ENCODE results near the gene FIGN. TPM values are rescaled to one million over a fixed set of nuclear protein-coding genes. Genes with fewer than 3 reads are reported as not detected.

The FIGN gene
- total RNA-seq, 4 donors from 2014 or later = 5.8 to 12.0 (median 11.1) TPM

GRCh38 chr2:163717993-163718680 is 17.7 kb downstream of the FIGN start:
- peaks cover 0 to 39% (median 9%) of the 10 kb centered on the region in 4 donors for H3K4me1 ChIP-seq
- whole genome bisulfite sequencing = 71% methylated on average over 2 of the region's 2 CpGs
- H3K27me3 ChIP-seq = no peaks in the 10 kb centered on the region
- intact Hi-C loops (cut with DNase I) = no loop called here
- no peak for TF ChIP-seq POLR2AphosphoS5 (IDR thresholded peaks at IDR 0.05)
- no peak for TF ChIP-seq CTCF (IDR thresholded peaks at IDR 0.05)
- no peak for TF ChIP-seq POLR2A (IDR thresholded peaks at IDR 0.05; ENCODE audit: low read depth)
- no peak overlapping the region for H3K27ac ChIP-seq (replicated peaks in 1 of 4)
- no peaks in the 10 kb centered on the region for H3K9me3 ChIP-seq
- no peaks in the 10 kb centered on the region for H3K36me3 ChIP-seq
- H3K4me3 ChIP-seq = no peak overlapping the region
- no peak for DNase-seq (ENCODE audit: extremely low spot score)

GRCh38 chr2:163717515-163717914 is 18.3 kb downstream of the FIGN start:
- WGBS = 82% methylated on average over 5 of the region's 5 CpGs
- H3K27me3 ChIP-seq = no peaks in the 10 kb centered on the region
- intact Hi-C loops (cut with DNase I) = no loop called here
- H3K4me3 ChIP-seq = no peak overlapping the region
- no peaks in the 10 kb centered on the region for H3K9me3 ChIP-seq
- DNase-seq (ENCODE audit: extremely low spot score) = no peak
- no peak overlapping the region for H3K27ac ChIP-seq (replicated peaks in 1 of 4)
- peaks cover 0 to 39% (median 9%) of the 10 kb centered on the region in 4 donors for H3K4me1 ChIP-seq
- TF ChIP-seq CTCF (IDR thresholded peaks at IDR 0.05) = no peak
- TF ChIP-seq EP300 (IDR thresholded peaks at IDR 0.05) = no peak
- TF ChIP-seq POLR2AphosphoS5 (IDR thresholded peaks at IDR 0.05) = no peak
- TF ChIP-seq POLR2A (IDR thresholded peaks at IDR 0.05; ENCODE audit: low read depth) = no peak
- no peaks in the 10 kb centered on the region for H3K36me3 ChIP-seq

DNA sequence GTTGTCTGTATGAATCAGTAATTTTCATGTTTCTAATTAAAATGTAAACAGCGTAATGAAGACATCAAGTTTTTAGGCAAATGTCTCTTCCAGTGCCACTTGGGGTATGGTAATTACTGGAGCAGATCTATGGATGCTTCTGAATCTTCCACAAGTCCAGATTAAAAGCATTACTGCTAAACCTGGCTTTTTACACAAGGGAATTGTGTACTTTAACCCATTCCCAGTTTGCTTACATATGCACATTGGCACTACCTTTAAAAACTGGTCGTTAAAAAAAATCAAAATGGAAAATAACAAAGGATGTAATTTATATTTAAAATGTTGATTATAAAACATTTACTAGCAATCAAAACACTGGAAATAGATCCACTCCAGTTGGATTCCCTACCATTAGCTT is 19.7 kb downstream of the FIGN start:
- Histone ChIP-seq H3K4me1 (peaks cover 0 to 43% (median 10%) of the 10 kb centered on the region in 4 donors), H3K9me3 (no peaks in the 10 kb centered on the region), H3K27me3 (no peaks in the 10 kb centered on the region), H3K36me3 (no peaks in the 10 kb centered on the region), H3K4me3 (no peak overlapping the region), H3K27ac (replicated peaks in 1 of 4) (no peak overlapping the region)
- TF ChIP-seq POLR2A (IDR thresholded peaks at IDR 0.05; ENCODE audit: low read depth) = no peak
- no peak for TF ChIP-seq EP300 (IDR thresholded peaks at IDR 0.05)
- TF ChIP-seq POLR2AphosphoS5 (IDR thresholded peaks at IDR 0.05) = no peak
- no peak for TF ChIP-seq CTCF (IDR thresholded peaks at IDR 0.05)
- DNase-seq (ENCODE audit: extremely low spot score) = no peak
- 90% methylated on average over 2 of the region's 2 CpGs for WGBS
- intact Hi-C loops (cut with DNase I) = no loop called here

DNA sequence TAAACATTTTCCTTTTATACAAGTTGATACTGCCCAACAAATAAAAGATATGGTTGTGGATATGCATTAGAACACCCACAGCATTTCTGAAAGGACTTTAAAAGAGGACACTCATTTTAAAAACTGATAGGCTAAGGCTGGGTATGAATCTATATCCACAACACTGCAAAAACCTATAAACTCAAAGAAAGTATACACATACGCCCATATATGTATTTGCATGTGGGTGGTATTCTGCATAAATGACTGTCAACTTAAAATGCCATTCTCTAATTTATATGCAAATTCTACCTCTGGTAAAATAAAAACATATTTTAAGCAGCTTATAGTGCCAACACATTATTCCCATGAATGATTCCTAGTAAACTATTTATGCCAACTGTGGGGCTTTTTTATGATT is 20.1 kb downstream of the FIGN start:
- no peaks in the 10 kb centered on the region for H3K27me3 ChIP-seq
- peaks cover 4 to 43% (median 13%) of the 10 kb centered on the region in 4 donors for H3K4me1 ChIP-seq
- H3K36me3 ChIP-seq = no peaks in the 10 kb centered on the region
- no peaks in the 10 kb centered on the region for H3K9me3 ChIP-seq
- intact Hi-C loops (cut with DNase I) = no loop called here
- DNase-seq (ENCODE audit: extremely low spot score) = no peak
- H3K4me3 ChIP-seq = no peak overlapping the region
- WGBS = 81% methylated on average over 1 of the region's 1 CpG
- TF ChIP-seq CTCF (IDR thresholded peaks at IDR 0.05) = no peak
- no peak for TF ChIP-seq POLR2A (IDR thresholded peaks at IDR 0.05; ENCODE audit: low read depth)
- TF ChIP-seq EP300 (IDR thresholded peaks at IDR 0.05) = no peak
- no peak for TF ChIP-seq POLR2AphosphoS5 (IDR thresholded peaks at IDR 0.05)
- H3K27ac ChIP-seq (replicated peaks in 1 of 4) = no peak overlapping the region

DNA sequence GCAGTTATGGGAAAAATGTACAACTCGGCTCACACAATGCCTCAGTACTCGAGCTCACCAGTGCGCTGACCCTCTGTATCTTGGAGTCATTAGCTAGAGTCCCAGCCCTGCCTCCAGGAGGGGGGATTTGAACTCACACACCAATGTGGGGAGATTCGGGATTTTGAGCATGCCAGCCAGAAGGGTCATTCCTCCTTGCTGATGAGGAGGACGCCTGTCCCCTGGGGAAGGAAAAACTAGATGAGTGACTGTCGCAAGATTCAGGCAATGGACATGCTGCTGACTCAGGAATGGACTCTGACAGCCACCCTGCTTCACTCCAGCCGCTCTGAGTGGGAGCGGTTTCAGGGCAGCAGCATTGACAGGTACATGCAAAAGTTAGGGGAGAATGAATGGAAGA is 20.6 kb downstream of the FIGN start:
- peaks cover 8 to 43% (median 17%) of the 10 kb centered on the region in 4 donors for H3K4me1 ChIP-seq
- no peak overlapping the region for H3K27ac ChIP-seq (replicated peaks in 1 of 4)
- intact Hi-C loops (cut with DNase I) = no loop called here
- no peak for DNase-seq (ENCODE audit: extremely low spot score)
- H3K4me3 ChIP-seq = no peak overlapping the region
- H3K36me3 ChIP-seq = no peaks in the 10 kb centered on the region
- WGBS = 83% methylated on average over 8 of the region's 8 CpGs
- TF ChIP-seq POLR2A (IDR thresholded peaks at IDR 0.05; ENCODE audit: low read depth) (no peak), CTCF (IDR thresholded peaks at IDR 0.05) (no peak), POLR2AphosphoS5 (IDR thresholded peaks at IDR 0.05) (no peak), EP300 (IDR thresholded peaks at IDR 0.05) (no peak)
- H3K9me3 ChIP-seq = no peaks in the 10 kb centered on the region
- H3K27me3 ChIP-seq = no peaks in the 10 kb centered on the region
